GM21717 (cell line): ENCODE results near the gene TBC1D3I.
"Not testable (repeated sequence)": the region's sequence is repeated elsewhere in the genome, so short reads cannot be mapped to it uniquely, and the experiment has no call there.

ENCODE experiments used
- ATAC-seq: cut with Tn5 transposase; IDR thresholded peaks from one replicate; pipeline ENCODE4 v1.9.1; 2021; ENCODE audit warnings: mild to moderate bottlenecking, moderate library complexity; ENCODE audit not compliant: unreplicated experiment

TBC1D3I gene

DNA sequence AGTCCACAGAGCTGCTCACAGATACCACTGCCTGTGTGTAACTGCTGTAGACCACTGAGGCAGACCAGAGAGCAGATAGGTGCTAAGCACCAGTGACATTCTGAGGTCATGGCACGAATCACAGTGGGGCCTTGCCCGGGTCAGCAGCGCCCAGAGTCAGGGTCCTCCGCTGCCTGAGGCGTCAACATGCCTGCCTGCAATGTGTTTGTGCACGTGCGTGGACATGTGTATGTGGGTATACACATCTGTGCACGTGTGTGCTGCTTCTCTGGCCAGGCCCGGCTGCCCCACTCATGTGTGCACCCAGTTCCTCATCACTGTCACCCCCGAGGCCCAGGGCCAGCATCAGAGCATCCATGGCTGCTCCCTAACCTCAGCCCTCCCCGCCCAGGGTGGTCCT lies at the start of gene TBC1D3I:
TBC1D3I (minus strand) TSS at position 101 of the 400 bp plus-strand sequence. CDS start 1,585 bp downstream, outside the sequence.
- ATAC-seq: not testable (repeated sequence)

DNA sequence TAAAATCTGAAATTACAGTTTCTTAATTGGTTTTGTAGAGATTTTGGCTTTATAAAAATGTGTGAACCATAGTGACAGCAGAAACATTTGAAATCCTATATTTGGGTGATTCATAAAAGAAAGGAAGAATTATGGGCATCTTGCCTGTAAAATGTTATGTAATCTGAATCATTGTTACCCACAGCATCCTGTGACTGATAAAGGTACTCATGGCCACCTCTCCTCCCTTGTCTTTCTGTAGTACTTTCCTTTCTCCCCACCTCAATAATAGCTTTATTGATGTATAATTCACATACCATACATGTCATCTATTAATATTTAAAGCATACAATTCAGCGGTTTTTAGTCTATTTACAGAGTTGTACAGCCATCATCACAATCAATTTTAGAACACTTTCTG lies 30.8 kb upstream of the TBC1D3I start:
- not testable (repeated sequence) for ATAC-seq

DNA sequence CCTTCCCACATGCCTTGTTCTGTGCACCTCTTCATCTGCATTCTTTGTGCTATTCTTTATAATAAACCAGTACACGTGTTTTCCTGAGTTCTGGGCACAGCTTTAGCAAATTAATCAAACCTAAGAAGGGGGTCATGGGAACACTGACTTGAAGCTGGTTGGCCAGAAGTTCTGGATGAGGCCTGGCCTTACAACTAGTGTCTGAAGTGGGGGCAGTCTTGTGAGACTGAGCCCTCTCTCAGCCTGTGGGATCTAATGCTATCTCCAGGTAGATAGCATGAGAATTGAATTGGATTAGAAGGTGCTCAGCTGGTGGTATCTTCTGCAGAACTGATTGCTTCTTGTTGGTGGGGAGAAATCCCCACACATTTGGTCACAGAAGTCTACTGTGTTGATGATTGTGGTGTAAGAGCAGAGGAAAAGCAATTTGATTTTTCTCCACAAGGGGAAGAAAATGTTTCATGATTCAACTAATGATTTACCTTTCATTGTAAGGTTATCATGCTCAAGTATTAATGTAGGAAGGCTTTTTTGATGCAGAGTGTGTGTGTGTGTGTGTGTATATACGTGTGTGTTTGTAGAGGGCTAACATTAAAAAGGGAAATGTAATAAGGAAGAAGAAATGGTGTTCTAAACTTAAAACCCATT lies 25.7 kb upstream of the TBC1D3I start:
- not testable (repeated sequence) for ATAC-seq

DNA sequence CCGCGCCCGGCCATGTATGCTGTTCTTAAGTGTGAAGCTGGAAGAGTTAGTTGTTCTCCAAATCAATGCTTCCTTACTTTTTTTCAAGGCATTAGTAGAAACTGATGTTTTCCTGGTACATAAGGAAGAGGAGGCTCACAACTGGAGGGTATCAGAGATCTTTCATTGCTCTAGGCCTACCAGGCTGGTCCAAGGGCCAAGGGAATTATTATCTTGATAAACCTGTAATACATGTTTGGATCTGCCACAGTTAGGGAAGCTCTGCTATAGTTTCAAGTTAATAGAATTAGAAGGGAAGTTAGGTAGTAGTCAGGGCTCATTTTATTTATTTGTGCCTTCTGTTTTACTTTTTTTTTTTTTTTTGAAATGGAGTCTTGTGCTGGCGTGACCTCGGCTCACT lies 19.8 kb upstream of the TBC1D3I start:
- not testable (repeated sequence) for ATAC-seq

DNA sequence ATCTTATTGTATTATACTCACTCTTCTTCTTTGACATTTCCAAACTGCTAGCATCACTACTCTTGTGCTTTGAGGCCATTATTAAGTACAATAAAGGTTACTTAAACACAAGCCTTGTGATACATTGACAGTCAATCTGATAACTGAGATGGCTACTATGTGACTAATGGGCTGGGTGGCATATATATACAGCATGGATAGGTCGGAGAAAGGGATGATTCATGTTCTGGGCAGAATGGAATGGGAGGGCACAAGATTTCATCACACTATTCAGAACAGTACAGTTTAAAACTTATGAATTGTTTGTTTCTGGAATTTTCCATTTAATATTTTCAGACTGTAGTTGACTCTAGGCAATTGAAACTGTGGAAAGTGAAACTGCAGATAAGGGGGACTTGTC lies 18.9 kb upstream of the TBC1D3I start:
- not testable (repeated sequence) for ATAC-seq

DNA sequence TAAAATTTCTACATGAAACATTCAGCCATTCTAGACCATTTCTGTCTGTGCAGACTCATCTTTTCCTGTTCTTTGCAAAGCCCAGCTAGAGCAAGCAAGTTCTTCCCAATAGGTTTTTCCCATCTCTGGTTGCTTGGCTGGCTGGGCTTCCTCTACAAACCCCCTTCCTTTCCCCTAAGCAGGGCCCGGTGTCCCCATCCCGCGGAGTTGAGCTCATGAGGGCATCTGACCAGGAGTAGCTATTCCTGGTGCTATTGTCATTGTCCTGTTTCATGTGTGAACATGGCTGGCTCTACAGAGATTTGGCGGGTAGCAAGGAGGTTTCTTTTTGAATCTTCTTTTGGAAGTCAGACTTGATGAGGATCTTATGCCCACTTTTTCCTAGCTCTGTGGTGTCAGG lies 22.3 kb downstream of the TBC1D3I start:
- not testable (repeated sequence) for ATAC-seq

DNA sequence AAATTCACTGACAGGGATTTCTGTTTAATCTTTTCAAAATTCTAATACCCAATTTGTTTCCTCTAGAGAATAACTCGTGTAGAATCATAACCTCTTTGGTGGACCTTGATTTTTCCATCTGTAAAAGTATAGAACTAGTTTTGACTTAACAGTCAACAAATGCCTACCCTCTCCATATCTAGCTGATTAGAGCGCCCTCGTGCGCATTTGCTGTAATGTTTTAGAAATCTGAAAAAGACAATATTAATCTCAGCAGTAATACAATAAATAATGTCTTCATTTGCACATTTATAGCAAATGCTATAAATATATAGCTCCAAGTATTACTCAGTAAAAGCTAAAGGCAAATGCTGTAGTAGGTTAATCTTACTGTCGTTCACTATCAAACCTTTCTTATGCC lies 34.7 kb downstream of the TBC1D3I start:
- not testable (repeated sequence) for ATAC-seq

DNA sequence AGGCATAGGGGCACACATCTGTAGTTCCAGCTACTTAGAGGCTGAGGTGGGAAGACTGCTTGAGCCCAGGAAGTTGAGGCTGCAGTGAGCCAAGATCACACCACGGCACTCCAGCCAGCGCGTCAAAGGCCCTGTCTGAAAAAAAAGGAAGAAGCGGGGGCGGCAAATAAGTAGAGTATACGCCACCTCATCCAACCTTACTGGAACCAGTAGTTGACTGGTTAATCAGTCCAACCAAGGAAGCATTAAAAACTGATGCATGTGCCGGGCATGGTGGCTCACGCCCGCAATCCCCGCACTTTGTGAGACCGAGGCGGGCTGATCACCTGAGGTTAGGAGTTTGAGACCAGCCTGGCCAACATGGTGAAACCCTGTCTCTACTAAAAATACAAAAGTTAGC lies 41.4 kb downstream of the TBC1D3I start:
- ATAC-seq: not testable (repeated sequence)

DNA sequence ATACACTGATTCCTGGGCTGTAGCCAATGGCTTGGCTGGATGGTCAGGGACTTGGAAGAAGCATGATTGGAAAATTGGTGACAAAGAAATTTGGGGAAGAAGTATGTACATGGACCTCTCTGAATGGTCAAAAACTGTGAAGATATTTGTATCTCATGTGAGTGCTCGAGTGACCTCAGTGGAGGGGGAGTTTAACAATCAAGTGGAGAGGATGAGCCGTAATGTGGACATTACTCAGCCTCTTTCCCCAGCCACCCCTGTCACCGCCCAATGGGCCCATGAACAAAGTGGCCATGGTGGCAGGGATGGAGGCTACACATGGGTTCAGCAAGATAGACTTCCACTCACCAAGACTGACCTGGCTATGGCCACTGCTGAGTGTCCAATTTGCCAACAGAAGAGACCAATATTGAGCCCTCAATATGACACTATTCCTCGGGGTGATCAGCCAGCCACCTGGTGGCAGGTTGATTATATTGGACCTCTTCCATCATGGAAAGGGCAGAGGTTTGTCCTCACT lies 42.7 kb downstream of the TBC1D3I start:
- not testable (repeated sequence) for ATAC-seq

DNA sequence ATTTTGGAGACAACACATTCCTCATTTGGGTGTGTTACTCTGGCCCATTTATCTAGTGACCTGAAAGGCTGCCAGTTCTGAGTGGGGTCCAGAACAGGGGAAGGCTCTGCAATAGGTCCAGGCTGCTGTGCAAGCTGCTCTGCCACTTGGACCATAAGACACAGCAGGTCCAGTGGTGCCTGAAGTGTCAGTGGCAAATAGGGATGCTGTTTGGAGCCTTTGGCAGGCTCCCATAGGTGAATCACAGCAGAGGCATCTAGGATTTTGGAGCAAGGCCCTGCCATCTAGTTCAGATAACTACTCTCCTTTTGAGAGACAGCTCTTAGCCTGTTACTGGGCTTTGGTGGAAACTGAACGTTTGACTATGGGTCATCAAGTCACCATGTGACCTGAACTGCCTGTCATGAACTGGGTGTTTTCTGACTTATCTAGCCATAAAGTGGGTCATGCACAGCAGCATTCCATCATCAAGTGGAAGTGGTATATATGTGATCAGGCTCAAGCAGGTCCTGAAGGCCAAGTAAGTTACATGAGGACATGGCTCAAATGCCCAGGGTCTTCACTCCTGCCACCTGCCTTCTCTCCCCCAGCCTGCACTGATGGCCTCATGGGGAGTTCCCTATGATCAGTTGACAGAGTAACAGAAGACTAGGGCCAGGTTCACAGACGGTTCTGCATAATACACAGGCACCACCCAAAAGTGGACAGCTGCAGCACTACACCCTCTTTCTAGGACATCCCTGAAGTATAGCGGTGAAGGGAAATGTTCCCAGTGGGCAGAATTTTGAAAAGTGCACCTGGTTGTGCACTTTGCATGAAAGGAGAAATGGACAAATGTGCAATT lies 43.4 kb downstream of the TBC1D3I start:
- ATAC-seq: not testable (repeated sequence)

DNA sequence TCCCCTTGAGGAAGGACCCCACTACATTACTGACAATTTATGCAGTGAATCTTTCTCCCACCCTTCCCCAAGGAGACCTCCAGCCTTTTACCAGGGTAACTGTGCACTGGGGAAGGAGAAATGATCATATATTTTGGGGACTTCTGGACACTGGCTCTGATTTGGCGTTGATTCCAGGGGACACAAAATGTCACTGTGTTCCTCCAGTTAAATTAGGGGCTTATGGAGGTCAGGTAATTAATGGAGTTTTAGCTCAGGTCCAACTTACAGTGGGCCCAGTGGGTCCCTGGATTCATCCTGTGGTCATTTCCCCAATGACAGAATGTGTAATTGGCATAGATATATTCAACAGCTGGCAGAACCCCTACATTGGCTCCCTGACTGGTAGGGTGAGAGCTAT lies 44.8 kb downstream of the TBC1D3I start:
- not testable (repeated sequence) for ATAC-seq

DNA sequence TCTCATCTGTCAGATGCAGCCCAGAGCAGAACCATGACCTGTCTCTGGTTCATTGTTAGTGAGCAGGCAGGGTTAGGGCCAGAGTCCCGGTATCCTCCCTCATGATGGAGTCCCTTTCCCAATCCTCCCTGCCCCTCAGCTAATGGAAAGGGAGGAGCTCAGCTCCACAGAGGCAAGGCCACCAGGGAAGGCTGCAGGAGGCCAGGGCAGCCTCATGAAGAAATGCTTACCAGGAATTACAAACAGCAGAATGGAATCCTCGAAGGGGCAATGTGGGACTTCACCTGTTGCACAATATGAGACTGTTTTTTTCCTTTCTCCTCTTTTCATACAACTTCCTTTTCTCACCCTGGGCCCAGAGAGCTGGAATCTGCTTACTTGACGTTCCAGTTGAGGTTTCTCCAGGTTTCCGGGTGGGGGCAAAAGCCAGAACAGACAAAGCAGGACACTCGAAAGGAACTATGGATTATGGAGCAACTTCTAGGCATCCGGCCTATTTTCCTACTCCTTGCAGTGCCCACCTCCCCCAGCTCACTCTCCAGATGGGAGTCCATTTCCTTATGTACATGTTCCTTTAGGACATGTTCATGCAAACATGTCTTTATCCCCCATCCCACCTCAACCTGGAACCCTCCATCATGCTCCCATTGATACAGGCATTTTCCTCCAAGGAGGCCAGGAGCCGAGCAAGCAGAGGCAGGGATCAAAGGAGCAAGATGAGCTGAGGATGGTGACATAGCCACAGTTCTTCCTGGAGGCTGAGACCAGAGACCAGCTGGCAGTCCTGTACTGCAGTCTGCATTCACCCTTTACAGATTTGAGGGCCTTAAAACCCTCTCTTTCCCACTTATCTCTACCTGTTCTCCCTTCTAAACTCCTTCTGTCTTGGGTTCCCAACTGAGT lies 48.7 kb downstream of the TBC1D3I start:
- not testable (repeated sequence) for ATAC-seq

DNA sequence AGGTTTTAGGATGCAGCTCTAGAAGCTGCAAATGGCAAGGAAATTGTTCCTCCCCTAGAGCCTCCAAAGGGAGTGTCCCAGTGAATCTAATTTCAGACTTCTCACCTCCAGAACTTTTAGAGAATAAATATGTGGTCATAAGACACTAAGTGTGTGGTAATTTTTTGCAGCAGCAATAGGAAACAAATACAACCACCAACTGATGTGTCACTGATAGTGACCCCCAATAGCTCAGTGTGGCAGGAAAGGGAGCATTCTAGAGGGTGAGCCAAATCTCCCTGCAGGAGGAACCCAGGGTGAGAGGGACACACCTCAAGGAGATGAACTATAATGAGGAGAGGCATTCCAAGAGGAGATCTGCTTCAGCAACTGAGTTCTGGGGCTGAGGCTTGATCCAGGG lies 49.5 kb downstream of the TBC1D3I start:
- ATAC-seq: no peak

DNA sequence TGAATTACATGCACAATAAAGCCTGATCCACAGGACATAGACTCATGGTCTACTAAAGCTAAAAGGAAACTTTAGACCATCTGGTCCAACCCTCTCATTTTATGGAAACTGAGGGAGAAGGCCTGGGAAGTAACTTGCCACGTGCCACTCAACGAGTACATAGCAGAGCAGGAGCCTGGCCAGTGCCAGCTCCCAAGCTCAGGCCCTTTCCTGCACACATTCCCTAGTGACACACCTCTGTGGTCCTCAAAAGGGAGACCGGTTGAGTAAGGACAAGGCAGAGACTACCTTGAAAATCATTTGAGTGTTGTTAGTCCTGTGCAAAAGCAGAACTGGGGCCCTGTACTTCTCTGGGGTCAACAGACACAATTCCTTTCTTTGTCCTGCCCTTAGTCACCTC lies 50.7 kb downstream of the TBC1D3I start:
- no peak for ATAC-seq

DNA sequence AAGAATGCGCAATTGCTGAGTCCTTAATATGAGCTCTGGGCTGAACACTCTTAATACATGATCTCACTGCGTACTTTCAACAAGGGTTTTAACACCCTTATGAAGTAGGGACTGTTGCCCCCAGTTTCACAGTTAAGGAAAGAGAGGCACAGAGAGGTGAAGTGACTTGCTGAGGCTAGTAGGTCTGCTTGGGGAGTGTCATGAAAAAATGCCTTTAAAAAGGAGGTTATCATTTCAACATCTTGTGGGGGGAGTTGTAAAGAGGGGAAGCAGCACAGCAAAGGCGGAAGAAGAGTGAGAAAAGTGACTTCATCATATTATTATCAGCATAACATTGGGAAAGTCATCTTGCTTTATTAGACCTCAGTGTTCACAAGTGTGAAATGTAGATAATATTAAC lies 51.4 kb downstream of the TBC1D3I start:
- no peak for ATAC-seq

DNA sequence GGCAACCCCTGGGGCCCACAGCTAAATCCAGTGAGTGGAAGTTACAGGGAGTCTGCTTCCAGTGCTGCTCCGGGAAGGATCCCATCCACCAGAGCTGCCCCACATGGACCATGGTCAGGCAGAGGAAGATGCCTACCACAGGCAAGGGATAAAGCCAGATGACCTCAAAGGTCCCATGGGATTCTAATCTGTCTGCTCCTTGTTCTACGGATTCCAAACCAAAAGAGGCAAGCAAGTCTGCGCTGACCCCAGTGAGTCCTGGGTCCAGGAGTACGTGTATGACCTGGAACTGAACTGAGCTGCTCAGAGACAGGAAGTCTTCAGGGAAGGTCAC lies 52.1 kb downstream of the TBC1D3I start:
- ATAC-seq: no peak

DNA sequence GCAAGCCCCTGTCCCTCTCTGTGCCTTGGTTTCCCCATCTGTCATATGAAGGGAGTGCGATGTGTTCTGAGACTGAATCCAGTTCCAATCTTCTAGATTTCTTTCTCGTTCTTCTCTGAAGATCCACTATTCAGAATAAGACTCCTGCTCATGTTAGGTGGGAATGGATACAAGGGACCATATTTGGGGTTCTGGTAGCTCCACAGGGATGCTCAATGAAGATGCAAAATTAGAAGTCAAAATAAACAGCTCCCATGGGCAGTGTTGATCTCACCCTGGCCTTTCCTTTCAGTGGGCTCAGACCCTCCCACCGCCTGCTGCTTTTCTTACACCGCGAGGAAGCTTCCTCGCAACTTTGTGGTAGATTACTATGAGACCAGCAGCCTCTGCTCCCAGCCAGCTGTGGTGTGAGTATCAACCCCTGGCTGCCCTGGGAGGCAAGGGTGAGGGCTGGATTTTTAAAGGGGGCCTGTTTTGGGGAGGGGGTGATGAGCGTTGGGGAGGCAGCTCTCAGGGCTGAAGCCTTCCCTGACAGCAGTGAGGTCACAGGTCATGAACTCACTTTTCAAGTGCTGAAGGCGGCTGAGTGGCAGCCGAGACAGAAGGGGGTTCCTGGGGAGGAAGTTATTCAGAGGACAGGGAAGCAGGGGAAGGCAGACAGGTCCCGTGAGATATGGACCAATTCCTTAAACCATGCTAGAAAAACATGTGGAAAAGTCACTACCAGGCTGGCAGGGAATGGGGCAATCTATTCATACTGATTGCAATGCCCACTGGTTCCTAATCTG lies 52.7 kb downstream of the TBC1D3I start:
- not testable (repeated sequence) for ATAC-seq

DNA sequence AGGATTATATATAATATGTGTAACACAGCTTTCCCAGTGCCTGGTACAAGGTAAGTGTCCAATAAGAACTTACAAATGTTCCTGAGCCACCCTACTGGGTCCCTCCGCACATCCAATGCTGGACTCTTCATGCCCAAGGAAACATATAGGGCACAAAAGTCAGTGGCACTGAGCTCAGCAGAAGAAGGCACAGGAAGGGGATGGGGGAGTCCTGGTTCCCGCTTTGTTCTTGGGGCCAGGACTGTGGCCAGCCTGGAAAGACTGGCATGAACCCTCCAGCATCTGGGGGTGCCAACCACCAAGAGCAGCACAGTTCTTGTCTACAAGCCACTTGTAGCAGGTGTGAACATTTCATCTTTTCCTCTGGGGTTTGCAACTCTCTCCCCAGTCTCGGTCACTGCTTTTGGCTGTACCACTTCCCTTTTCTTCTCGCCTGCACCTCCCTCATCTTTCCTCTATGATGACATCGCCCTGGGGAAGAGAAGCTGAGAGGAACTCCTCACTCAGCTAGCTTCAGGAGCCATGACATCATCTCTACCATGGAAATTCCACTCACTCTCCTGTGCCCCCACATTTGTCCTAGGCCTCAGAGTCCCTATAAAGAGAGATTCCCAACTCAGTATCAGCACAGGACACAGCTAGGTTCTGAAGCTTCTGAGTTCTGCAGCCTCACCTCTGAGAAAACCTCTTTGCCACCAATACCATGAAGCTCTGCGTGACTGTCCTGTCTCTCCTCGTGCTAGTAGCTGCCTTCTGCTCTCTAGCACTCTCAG lies 53.7 kb downstream of the TBC1D3I start, which contains the start of gene CCL4L2:
CCL4L2 (plus strand) TSS at position 625 of the 773 bp plus-strand sequence.
- ATAC-seq: peak; percentile 55

DNA sequence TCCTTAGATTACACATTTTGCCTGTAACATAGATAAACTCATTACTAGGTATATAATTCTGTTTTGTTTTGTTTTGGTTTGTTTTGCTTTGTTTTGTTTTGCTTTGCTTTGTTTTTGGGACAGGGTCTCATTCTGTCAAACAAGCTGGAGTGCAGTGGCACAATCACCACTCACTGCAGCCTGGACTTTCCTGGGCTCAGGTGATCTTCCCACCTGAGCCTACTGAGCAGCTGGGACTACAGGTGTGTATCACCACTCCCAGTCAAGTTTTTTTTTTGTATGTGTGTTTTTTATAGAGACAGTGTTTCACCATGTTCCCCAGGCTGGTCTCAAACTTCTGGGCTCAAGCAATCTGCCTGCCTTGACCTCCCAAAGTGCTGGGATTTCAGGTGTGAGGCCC lies 54.8 kb downstream of the TBC1D3I start:
- ATAC-seq: no peak
